HG03066 (cell line): ENCODE data around the gene DPP3.

Experiments
- ATAC-seq: cut with Tn5 transposase; IDR thresholded peaks from one replicate; pipeline ENCODE4 v1.9.1; 2021; ENCODE audit warnings: low read depth; ENCODE audit not compliant: unreplicated experiment

The DPP3 gene

DNA sequence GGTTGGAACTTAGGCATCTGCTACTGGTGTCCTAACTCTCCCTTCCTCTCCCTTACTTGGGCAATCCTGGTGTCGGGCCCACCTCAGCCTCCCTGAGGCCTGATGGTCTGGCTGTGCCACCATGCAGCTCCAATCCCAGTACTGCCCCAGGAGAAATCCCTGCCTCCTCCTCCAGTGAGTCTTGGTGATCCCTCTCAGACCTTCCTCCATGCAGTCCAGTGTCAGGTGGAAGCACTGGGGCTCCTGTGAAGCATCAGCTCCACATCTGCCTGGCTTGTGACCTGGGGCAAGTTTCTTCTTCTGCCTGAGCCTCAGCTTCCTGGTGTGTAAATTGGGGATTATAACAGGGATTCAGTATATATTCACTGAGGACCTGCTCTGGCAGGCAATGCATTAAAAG lies 15.3 kb upstream of the DPP3 start:
- no peak for ATAC-seq

DNA sequence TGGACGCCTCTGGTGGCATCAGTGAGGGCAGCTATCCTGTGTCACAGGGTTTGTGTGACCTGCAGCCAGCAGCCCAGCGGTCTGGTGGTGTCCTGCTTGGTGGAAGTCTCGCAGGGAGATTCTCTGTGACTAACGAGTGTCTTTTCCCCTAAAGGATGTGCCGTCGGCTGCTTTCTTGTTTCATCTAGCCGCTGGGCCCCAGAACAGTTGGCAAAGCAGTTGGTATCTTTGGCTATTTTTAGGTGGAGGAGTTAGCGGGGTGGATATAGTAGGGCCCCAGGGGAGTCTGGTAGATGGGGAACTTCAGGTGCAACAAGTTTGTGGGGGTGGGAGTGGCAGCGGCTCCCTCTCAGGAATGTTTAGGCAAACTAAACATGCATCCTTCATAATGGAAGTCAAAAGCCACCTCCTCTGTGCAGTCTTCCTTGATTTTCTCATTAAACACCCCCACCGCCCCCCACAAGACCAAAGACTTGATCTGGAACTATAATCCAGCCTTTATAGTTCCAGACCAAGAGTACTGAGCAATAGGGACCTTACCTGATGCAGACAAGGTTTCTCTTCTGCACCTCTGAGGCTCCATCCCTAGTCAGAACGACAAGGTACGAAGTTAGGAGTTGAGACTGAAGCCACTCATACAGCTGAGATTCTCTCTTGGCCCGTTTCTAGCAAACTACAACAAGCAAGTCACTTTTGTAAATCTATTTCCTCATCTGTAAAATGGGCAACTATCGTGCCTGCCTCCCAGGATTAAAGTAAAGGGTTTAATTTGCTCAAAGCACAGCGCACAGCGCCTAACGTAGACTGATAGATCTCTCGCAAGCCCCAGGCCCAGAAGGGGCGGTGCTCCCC lies 14.6 kb upstream of the DPP3 start:
- no peak for ATAC-seq

DNA sequence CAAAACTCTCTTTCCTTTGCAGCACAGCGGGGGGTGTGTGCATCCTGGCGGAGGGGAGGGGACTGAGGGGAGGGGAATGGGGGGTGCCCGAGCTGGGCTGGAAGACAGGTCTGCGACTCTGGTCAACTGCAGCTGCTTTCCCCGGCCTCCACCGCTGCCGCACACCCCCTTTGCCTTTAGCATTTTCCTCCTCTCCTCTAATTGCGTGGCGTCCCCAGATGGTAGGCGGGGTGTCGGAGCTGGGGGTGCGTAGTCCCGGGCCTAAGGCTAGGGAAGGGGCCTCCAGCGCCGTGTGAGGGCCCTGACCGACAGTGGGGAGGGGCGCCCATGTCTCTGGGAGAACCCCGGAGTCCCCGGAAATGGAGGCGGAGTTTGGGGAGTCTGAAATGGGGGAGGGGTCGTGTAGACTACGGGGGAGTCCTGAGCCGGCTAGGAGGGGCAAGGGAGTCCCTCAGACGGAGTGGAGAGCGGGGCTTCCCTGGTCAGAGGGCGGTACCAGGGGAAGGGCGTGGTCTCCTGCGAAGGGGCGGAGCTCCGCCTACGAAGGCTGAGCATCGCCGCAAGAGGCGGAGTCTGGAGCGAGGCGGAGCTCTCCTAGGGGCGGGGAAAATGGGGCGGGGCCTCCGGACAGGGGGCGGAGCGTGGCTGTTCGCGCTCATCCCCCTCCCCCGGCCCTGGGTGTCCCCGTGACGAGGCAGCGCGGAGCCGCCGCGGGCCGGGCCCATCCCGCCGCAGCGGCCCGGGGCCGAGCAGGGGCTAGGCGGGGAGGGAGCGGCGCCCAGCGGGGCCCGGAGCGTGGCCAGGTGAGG lies 13.8 kb upstream of the DPP3 start, which contains the start of gene PELI3:
TSS of gene PELI3 (plus strand) at position 681 of the 809 bp plus-strand sequence. CDS start 1,224 bp downstream, outside the sequence.
- ATAC-seq = peak; percentile 74

DNA sequence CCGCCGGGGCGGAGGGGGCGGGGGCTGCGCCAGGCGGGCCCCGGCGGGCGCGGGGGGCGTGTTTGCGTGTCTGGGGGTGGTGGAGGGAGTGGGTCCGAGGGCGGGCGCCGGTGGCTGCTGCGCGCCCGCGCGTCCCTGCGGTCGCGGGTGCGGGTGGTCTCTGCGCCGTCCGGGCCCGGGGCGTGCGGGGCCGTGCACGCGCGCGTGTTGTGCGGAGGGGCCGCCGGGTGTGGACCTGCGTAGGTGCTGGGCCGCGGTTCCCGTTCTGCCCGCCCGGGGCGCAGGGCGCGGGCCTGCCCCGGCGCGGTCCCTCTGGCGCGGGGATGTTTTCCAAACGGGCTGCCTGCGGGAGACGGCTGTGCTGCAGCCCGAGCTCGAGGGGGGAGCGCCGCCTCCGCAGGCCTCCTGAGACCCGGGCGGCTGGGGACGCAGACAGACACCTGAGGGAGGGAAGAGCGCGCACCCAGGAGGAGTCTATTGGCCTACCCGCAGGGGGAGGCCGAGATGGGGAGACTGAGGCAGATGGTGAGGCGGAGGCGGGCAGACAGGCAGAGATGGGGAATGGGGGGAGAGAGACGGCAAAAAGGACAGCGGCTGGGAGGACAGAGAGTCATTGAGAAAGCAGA lies 13.1 kb upstream of the DPP3 start:
- ATAC-seq = peak; percentile 43

DNA sequence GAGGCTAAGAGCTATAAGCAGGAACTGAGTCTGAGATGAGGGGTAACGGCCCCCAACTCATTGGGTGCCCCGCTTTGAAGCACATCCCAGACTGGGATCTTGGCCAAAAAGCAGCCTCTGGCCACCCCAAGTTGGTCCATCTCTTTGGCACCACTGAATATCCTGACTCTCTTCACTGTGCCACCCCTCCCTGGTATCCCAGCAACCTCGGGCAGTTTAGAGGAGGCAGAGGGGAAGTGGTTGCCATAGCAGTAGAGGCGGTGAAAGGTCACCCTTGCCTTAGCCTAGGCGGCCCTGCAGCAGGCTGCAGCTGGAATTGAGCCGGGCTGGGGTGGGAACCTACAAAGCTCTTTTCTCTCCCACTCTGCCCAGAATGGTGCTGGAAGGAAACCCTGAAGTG lies 12.5 kb upstream of the DPP3 start:
- ATAC-seq = no peak

DNA sequence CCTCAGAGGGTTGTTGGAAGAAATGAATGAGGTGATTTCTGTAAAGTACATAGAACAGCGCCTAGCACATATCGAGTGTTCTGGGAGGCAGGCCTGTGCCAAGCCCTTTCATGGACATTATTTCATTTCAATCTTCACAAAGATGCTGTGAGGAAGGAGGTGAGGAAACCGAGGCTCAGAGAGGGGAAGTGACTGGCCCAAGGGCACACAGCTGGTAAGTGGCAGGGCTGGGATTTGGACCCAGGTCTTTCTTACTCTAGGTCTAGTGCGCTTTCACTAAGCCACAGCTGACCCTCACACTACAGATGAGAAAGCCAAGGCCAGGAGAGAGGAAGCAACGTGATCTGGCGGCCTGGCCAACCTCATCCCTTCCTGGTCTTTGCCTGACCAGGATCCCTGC lies 11.5 kb upstream of the DPP3 start:
- ATAC-seq = no peak

DNA sequence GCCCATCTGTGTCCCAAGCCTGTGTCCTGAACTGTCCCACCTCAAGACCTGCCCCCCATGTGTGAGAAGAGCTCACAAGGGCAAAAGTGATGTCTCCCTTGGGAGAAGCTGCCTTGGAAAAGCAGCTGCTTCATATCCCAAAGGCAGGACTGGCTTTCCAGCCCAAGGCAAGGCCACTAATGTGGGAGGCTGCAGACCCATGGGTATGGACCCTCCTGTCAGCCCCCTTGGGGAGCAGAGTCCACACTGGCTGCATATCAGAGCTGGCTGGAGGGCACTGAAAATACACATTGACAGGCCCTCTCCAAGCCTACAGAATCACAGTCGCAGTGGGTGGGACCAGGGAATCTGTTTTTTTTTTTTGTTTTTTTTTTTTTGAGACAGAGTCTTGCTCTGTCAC lies 10.8 kb upstream of the DPP3 start:
- no peak for ATAC-seq

DNA sequence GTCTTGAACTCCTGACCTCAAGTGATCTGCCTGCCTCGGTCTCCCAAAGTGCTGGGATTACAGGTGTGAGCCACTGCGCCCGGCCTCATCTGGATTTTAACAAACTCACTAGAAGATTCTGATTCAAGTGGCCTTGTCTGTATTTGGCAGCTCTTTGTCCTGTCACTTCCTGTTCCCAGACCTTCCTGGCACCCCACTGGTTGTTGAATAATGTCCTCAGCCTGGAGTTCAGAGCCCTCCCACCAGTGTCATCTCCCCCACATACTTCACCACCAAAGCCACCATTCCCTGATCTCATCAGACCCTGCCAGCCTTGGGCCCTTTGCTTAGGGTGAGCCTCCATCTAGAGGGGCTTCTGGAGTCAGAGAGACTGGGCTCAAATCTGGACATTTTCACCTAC lies 10.2 kb upstream of the DPP3 start:
- ATAC-seq = no peak

DNA sequence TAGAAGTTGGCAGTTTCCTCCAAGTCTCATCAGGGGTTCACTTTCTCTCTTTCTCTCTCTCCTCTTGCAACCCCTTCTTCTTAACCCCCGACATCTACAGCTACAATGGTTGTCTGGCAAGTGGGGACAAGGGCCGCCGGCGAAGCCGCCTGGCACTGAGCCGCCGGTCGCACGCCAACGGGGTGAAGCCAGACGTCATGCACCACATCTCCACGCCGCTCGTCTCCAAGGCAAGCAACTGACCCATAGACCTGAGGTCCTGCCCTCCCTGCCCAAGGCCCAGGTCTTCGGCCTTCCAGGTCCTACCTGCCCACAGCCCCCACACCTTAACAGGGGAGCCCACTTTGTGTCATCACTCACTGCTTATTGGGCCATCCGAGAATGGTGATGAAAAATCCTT lies 9.1 kb upstream of the DPP3 start:
- ATAC-seq = no peak

DNA sequence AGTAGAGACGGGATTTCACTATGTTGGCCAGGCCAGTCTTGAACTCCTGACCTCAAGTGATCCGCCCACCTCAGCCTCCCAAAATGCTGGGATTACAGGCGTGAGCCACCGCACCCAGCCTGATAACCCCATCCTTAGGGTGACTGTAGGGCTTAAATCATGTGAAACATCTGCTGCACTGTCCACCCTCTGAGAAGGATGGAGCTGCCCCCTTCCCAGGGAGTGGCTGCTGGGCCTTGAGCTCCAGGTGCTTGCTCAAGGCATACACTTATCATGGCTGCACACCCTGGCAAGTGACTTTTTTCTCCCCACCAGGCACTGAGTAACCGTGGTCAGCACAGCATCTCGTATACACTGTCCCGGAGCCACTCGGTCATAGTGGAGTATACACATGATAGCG lies 8.2 kb upstream of the DPP3 start:
- ATAC-seq = no peak

DNA sequence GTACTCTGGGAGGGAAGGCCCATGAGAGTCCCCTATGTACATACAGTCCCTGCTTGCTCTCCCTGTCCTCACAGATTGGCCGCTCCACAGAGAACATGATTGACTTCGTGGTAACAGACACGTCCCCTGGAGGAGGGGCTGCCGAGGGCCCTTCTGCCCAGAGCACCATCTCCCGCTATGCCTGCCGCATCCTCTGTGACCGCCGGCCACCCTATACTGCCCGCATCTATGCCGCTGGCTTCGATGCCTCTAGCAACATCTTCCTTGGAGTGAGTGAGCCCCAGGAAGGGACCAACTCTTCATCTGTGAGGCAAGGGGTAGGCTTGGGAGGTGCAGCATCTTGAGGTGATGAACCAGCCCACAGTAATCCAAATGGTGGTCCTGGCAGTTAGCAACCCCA lies 7.1 kb upstream of the DPP3 start:
- no peak for ATAC-seq

DNA sequence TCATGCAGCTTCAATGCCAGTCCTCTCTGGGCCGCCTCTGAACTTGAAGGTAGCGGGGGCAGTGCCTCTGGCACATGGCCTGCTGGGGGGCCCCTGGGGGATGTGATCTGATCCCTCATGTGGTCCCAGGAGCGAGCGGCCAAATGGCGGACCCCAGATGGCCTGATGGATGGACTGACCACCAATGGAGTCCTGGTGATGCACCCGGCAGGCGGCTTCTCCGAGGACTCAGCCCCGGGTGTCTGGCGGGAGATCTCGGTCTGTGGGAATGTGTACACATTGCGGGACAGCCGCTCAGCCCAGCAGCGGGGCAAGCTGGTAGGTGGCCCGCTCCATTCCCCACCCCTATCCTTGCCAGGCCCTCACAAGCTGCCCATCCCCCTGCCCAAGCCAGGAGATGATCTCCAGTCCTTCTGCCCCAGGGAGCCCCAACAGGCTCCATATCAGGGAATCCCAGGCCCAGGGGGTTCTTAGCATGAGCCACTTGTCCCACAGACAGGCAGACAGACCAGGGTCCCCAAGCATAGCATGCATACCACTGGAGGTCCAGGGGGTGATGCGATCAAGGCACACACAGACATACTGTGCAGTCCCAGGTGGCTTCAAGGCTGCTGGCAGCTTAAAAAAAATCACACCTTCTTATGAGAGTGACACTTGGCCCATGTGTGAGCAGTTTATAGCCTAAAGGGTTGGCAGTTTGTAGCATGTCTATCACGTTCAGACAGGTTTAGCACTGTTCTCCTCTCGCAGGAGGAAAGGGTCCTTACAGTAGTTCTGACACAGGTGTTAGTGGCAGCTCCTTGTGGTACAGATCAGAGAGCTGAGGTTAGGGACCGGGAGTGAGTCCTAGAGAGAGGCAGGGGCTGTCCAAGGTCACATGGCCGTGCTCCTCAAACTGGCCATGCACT lies 6.4 kb upstream of the DPP3 start:
- no peak for ATAC-seq

DNA sequence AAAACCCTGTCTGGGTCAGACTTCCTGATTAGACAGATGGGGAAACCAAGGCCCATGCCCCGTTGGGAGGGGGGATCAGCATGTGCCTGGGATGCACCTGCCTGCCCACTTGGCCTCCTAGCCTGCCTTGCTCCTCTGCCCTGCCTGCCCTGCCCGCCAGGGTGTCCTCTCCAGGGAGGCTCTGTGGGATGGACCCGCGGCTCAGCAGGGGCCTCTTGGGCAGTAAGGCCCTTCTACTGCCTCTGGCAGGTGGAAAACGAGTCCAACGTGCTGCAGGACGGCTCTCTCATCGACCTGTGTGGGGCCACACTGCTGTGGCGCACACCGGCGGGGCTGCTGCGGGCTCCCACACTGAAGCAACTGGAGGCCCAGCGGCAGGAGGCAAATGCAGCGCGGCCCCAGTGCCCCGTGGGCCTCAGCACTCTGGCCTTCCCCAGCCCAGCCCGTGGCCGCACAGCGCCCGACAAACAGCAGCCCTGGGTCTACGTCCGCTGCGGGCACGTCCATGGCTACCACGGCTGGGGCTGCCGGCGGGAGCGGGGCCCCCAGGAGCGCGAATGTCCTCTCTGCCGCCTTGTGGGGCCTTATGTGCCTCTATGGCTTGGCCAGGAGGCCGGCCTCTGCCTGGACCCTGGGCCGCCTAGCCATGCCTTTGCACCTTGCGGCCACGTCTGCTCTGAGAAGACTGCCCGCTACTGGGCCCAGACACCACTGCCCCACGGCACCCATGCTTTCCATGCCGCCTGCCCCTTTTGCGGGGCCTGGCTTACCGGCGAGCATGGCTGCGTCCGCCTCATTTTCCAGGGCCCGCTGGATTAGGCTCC lies 4.7 kb upstream of the DPP3 start:
- ATAC-seq = no peak

DNA sequence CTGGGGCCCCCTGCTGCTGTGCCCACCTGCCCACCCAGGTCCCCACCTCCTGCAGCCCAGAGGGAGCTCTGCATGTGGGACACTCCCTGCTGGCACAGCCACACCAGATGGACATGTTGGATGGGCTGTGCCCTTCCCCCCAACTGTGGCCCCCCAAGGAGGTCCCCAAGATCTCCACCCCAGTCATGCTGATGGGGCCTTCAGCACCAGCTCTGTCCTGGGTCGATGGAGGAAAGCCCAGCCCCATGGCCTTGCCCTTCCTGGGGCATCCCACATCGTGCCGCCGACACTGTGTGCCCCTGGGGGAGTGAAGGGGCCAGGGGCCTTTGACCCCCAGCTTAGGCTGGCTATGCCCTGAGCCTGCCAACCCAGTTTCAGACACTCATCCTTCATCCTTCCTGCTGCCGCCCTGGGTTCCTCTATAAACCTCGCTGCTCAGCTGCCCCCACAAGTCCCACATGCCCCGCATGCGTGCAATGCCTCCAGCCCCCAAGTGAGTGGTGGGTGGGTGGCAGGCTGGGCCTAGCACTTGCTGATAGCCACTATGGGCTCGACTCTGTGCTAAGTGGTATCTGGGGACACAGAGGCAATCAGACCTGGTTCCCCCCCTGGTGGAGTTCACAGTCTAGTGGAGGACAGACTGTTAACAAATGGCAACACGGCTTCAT lies 3.9 kb upstream of the DPP3 start:
- ATAC-seq = no peak

DNA sequence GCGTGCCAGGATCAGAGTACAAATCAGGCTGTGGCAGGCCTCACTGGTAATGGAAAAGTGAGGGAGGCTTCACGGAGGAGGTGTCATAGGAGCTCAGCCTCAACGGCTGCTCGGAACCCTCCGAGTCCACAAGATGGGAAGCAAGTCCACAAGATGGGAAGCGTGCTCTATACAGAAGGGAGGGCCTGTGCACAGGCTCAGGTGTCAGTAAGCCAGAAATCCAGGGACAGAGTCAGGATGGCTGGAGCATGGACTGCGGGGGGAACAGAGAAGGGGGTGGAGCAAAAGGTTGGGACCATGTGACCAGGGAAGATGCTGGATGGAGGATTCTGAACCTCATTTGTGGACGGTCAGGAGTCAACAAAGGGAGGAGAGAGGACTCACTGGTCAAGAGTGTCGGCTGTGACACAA lies 3.4 kb upstream of the DPP3 start:
- ATAC-seq = no peak

DNA sequence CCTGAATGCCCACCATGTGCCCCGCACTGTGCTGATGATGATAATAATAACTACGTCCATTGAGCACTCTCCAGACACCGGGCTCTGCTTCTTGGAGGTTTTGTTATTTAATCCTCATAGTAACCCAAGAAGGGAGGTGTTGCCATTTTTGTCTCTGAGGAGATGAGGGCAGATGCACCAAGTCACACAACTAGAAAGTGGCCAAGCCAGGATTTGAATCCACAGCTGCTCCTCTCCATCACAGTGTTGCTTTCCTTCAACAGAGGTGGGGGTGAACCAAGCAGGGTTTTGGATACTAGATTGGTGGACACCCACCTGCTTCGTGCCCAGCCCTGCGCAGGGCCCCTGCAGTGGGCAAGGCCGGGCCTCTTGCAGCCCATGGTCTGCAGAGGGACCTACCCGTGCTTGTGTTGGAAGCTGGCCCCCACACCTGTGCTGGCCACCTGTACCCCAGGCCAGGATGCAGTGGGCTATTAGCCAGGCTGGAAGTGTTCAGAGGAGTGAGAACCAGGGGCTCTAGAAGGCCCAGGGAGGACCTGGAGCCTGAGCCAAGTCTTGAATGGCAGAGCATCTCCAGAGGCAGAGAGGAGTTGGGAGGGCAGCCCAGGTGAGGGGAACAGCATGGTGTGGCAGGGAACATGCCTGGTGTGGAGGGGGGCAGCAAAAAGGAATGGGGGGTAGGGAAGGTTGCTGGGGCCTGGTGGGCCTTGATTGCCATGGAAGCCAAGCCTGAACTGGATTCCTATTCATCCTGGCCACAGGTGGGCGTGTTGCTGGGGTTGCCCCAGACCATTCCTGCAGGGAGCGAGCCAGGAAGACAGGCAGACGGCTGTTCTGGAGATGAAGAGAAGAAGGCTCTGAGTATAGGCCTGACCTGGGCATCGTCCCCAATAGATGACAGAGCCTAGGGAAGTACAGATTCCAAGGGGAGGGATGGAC lies 2.7 kb upstream of the DPP3 start:
- ATAC-seq = no peak

DNA sequence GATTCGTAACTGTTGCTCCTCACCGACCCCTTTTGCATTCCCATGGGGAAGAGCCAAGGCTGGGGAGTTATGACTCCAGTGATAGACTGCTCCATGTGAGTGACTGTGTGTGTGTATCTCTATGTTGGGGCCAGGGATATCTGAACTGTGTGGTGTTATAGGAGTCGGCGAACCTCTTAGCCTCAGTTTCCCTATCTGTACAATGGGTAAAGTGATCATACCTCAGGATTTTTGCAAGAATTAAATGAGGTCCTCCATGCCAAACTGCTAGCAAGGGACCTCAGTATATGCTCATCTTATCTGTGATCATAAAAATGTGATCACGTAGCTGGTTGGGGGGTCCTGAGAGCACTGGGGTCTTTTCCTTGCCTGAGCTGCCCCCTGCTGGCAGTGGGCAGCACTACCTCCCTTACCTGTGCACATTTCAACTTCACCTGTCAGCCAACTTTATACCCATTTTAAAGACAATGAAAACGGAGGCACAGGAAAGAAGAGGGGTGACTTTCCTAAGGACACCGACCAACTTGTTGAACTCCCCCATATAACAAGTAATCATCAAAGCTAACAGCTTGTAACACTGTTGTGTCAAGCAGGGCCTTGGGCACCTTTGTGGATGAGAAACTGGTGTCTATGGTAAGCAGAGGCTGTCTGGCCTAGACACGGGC lies 1.4 kb upstream of the DPP3 start:
- no peak for ATAC-seq
